Measurements from ENCODE around the gene OPALIN. TPM values are rescaled to one million over a fixed set of nuclear protein-coding genes. Genes with fewer than 3 reads are reported as not detected.

Gene OPALIN
- total RNA-seq, 2 donors from 2014 or later, result not detected

DNA sequence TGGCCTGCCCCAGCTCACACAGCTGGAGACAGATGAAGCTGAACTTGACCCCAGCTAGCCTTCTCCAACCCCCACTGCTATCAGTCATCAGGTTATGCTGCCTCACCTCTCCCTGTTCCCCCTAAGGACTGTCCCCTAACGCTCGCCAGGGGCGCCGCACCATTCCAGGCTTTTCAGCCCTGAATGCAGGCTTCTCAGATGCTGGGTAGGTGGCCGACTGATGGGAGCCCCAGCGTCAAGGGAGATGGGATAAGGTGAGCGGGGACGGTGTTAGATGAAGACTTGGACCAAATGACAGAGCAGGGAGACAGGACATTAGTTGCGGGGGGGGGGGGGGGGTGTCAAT is 15.8 kb upstream of the OPALIN start:
- DNase-seq (ENCODE audit: low spot score) (no peak), ATAC-seq (ENCODE audit: insufficient number of reproducible peaks, low FRiP score, low read depth) (no peak)
- H3K36me3 ChIP-seq, result no peaks in the 10 kb centered on the region
- H3K27ac ChIP-seq, result no peak overlapping the region
- peak overlapping the region; percentile 70 for H3K4me3 ChIP-seq
- H3K27me3 ChIP-seq (replicated peaks; ENCODE audit: insufficient read depth), result no peaks in the 10 kb centered on the region
- no peaks in the 10 kb centered on the region for H3K9me3 ChIP-seq
- H3K4me1 ChIP-seq (ENCODE audit: control insufficient read depth in 1 of 2, low read depth in 2 of 2), result no peaks in the 10 kb centered on the region
- TF ChIP-seq, protein P1, sequence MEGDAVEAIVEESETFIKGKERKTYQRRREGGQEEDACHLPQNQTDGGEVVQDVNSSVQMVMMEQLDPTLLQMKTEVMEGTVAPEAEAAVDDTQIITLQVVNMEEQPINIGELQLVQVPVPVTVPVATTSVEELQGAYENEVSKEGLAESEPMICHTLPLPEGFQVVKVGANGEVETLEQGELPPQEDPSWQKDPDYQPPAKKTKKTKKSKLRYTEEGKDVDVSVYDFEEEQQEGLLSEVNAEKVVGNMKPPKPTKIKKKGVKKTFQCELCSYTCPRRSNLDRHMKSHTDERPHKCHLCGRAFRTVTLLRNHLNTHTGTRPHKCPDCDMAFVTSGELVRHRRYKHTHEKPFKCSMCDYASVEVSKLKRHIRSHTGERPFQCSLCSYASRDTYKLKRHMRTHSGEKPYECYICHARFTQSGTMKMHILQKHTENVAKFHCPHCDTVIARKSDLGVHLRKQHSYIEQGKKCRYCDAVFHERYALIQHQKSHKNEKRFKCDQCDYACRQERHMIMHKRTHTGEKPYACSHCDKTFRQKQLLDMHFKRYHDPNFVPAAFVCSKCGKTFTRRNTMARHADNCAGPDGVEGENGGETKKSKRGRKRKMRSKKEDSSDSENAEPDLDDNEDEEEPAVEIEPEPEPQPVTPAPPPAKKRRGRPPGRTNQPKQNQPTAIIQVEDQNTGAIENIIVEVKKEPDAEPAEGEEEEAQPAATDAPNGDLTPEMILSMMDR (IDR thresholded peaks at IDR 0.05), result no peak

DNA sequence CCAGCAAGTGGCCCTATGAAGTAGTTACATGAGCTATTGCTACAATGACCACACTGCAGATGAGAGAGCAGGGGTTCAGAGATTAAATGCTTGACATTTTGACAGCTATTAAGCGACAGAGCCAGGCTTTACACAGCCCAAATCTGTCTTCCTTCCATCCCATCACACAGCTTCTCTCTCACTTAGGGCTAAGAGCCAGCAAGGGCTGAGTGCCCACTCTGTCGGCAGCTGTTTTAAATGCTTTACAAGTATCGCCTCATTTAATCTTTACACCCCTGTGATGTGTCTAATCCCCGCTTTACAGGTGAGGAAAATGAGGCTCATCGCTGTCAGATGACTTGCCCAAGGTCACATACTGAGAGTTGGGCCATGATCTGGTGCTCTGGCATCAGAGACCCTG is 15.2 kb upstream of the OPALIN start:
- no peak overlapping the region for H3K4me3 ChIP-seq
- ATAC-seq (ENCODE audit: insufficient number of reproducible peaks, low FRiP score, low read depth), result no peak
- no peaks in the 10 kb centered on the region for H3K4me1 ChIP-seq (ENCODE audit: control insufficient read depth in 1 of 2, low read depth in 2 of 2)
- TF ChIP-seq, protein P1 (IDR thresholded peaks at IDR 0.05), result no peak
- no peak overlapping the region for H3K27ac ChIP-seq
- no peaks in the 10 kb centered on the region for H3K36me3 ChIP-seq
- DNase-seq (ENCODE audit: low spot score), result no peak
- no peaks in the 10 kb centered on the region for H3K27me3 ChIP-seq (replicated peaks; ENCODE audit: insufficient read depth)
- no peaks in the 10 kb centered on the region for H3K9me3 ChIP-seq

DNA sequence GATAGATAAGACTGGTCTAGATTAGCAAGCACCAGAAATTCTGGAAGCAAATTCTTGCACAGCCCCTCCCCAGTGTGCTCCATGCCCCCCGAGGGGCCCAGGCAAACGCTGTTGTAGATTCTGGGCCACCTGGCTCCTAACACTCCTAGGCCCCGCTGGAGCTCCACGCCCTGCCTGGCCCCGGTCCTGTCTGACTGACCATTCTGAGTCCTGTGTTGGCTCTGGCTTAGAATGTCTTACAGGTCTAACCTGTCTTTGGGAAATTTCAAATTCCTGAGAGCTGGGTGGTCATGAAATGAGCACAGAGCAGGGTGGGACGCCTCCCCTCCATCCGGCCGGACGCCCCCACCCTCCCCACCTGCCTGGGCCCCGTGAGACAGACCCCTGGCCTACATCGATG is 12.6 kb upstream of the OPALIN start:
- H3K4me3 ChIP-seq, result no peak overlapping the region
- H3K36me3 ChIP-seq, result no peaks in the 10 kb centered on the region
- H3K27ac ChIP-seq, result no peak overlapping the region
- ATAC-seq (ENCODE audit: insufficient number of reproducible peaks, low FRiP score, low read depth), result no peak
- peaks cover 0 to 16% of the 10 kb centered on the region in 2 donors for H3K4me1 ChIP-seq (ENCODE audit: control insufficient read depth in 1 of 2, low read depth in 2 of 2)
- no peaks in the 10 kb centered on the region for H3K27me3 ChIP-seq (replicated peaks; ENCODE audit: insufficient read depth)
- no peaks in the 10 kb centered on the region for H3K9me3 ChIP-seq
- TF ChIP-seq, protein P1 (IDR thresholded peaks at IDR 0.05), result no peak
- DNase-seq (ENCODE audit: low spot score), result no peak

DNA sequence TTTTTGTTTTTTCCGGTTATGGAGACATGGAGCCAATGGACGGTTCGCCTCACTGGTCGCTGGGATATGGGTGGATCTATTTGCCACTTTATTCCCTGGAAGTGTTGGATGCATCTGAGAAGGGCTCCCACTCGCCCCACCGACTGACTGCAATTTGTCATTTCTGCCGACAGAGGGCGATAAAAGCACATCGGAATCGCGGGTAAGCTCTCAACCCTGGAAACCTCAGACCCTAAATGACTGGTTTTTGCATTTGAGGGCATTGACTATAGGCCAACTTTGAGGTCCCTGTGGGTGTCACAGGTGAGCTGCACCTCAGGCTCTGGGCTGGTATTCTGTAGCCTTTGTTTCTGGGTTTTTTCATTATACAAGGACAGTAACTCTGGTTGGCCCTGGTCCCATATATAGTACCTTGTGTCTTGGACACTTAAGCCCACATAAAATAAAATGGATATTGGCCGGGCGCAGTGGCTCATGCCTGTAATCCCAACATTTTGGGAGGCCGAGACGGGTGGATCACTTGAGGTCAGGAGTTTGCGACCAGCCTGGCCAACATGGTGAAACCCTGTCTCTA is 11.9 kb upstream of the OPALIN start:
- no peak overlapping the region for H3K27ac ChIP-seq
- no peaks in the 10 kb centered on the region for H3K27me3 ChIP-seq (replicated peaks; ENCODE audit: insufficient read depth)
- no peaks in the 10 kb centered on the region for H3K9me3 ChIP-seq
- H3K36me3 ChIP-seq, result no peaks in the 10 kb centered on the region
- no peak for ATAC-seq (ENCODE audit: insufficient number of reproducible peaks, low FRiP score, low read depth)
- TF ChIP-seq, protein P1 (IDR thresholded peaks at IDR 0.05), result peak; percentile 81
- no peak overlapping the region for H3K4me3 ChIP-seq
- no peak for DNase-seq (ENCODE audit: low spot score)
- peaks cover 0 to 16% of the 10 kb centered on the region in 2 donors for H3K4me1 ChIP-seq (ENCODE audit: control insufficient read depth in 1 of 2, low read depth in 2 of 2)

DNA sequence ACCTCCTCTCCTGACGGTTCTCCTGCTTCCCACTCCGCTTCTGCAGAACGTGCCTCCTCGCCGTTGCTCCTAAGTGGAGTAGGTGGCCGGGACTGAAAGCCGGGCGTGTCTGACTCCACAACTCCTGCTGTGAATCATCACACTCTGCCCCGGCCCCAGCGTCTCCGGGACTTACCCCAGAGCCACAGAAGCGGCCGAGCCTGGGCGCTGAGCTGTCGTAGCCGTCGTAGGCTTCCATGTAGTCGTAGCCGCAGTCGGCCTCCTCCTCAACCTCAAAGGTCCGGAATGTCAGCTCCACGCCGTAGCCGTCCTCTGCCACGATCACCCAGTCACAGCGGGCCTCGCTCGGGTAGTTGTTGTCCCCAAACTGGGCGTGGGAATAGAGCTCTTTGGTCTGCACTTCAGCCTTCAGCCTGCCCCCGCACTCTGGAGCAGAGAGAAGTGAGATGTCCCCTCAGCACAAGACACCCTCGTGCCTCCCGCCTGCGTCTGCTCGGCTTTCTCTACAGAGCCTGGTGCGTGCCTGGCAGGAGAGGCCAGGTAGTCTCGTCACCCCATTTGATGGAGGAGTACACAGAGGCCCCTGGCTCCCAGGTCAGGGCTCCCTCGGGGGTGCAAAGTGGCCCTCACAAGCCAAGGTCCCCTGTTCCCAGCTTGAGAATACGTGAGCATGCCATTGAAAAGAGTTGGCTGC is 11.2 kb upstream of the OPALIN start:
- DNase-seq (ENCODE audit: low spot score) (no peak), ATAC-seq (ENCODE audit: insufficient number of reproducible peaks, low FRiP score, low read depth) (no peak)
- H3K4me3 ChIP-seq, result no peak overlapping the region
- H3K36me3 ChIP-seq, result no peaks in the 10 kb centered on the region
- TF ChIP-seq, protein P1 (IDR thresholded peaks at IDR 0.05), result no peak
- no peaks in the 10 kb centered on the region for H3K9me3 ChIP-seq
- H3K27me3 ChIP-seq (replicated peaks; ENCODE audit: insufficient read depth), result no peaks in the 10 kb centered on the region
- H3K27ac ChIP-seq, result no peak overlapping the region
- peaks cover 0 to 16% of the 10 kb centered on the region in 2 donors for H3K4me1 ChIP-seq (ENCODE audit: control insufficient read depth in 1 of 2, low read depth in 2 of 2)
